SKM-1 (cell line): ENCODE data around the gene AHNAK.
"Not testable (repeated sequence)": the region's sequence is repeated elsewhere in the genome, so short reads cannot be mapped to it uniquely, and the experiment has no call there.

Experiments used
- DNase-seq: peaks from one replicate; lab custom pipeline; 2025; ENCODE audit not compliant: unreplicated experiment; lab: John Stamatoyannopoulos, UW

The AHNAK gene

GRCh38 chr11:62390237-62390636 is 156.4 kb downstream of the AHNAK start:
- DNase-seq = no peak

DNA sequence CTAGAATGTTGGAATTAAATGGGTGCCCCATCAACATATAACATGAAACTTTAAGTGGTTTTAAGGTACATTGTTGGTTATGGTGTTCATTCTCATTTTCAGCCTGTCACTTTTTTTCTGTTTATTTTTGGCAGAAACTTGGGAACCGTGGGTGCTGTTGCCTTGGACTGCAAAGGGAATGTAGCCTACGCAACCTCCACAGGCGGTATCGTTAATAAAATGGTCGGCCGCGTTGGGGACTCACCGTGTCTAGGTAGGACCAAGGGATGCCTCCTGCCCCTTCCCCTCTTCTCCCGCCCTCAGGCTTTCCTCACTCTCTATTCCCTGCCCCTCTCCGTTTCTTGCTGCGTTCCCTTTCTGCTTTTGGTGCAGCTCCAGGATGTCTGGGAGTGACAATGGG is 157.6 kb downstream of the AHNAK start:
- DNase-seq = no peak

DNA sequence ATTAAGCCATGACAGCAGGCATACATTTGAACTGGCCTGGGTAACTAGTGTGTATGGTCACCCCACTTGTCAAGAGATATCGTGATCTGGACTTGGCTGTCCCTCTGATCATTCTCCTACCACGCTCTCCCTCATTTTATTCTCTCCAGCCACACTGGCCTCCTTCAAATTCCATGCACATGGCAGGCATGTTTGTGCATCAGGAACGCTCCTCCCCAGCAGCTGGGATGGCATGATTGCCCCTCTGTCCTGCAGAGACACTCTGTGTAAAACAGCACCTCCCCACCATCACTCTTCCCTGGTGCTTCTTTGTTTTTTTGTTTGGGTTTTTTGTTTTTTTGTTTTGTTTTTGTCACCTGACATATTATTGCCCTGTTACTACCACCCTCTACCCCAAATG is 159.2 kb downstream of the AHNAK start:
- no peak for DNase-seq

- not testable (repeated sequence) for DNase-seq
Measured at GRCh38 chr11:62386083-62386482, 160.5 kb downstream of the AHNAK start.

DNA sequence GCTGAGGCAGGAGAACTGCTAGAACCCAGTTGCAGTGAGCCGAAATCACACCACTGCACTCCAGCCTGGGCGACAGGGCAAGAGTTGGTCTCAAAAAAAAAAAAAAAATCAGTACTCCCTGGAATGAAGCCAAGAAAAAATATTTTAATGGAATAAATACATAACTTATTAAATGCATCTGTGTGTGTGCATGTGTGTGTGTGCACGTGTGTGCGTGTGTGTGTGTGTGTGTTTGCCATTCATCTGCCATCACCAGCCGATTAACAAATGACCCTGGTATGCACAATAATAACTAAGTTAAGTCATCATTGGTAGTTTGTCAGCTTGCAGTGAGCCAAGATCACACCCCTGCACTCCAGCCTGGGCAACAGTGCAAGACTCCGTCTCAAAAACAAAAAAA is 162.8 kb downstream of the AHNAK start:
- DNase-seq = no peak
